ENCODE data around the gene ZFYVE21.

The ZFYVE21 gene

GRCh38 chr14:103719751-103720150 is 4.1 kb downstream of the ZFYVE21 start:
- no peak for TF ChIP-seq CTCF (conservative IDR thresholded peaks at IDR 0.05; ENCODE audit: low read depth, low read length)
- no peak for DNase-seq (ENCODE audit: low read depth)

DNA sequence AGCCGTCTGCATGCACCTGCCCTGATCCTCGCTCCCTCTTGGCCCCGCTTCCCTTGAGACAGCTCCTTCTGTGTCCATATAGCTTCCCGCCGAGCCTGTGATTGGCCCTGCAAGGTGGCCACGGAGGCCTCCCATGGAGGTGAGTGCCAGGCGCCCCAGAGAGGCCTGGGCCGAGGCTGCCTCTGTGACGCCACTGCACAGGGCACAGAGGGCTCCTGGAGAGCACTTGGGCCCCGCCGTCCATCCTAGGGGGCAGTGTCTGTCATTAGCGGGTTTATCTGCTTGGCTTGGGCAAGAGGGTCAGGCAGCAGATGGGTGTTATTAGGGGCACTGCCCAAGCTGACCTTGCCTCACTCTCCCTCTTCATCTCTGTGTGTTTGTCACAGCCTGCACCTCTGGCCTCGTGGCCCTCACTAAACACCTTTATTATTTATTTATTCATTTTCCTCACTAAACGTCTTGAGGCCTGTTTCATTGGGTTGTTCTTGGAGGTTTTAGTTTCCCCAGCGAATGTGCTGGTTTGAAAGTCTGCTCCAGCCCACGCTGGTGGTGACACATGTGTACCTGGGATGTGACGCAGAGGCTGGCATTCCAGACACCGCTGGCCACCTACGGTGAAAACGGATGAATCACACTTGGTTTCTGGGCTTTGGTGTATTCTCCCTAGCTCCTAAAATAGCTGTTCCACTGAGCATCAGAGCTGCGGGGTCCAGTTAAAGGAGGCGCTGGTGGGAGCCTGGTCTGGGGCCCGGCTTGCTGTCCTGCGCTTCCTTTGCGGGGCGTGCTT is 5.9 kb downstream of the ZFYVE21 start:
- no peak for TF ChIP-seq CTCF (conservative IDR thresholded peaks at IDR 0.05; ENCODE audit: low read depth, low read length)
- H3K4me3 ChIP-seq (ENCODE audit: low read length), result no peak overlapping the region
- no peak for DNase-seq (ENCODE audit: low read depth)

More at GRCh38 chr14:103719751-103720150, 4.1 kb downstream of the ZFYVE21 start:
- H3K4me3 ChIP-seq (ENCODE audit: low read length), result no peak overlapping the region

GRCh38 chr14:103723748-103724081 is 8.1 kb downstream of the ZFYVE21 start:
- DNase-seq (ENCODE audit: low read depth), result no peak
- H3K4me3 ChIP-seq (ENCODE audit: low read length), result no peak overlapping the region
- TF ChIP-seq CTCF (conservative IDR thresholded peaks at IDR 0.05; ENCODE audit: low read depth, low read length), result no peak

GRCh38 chr14:103724116-103724515 is 8.5 kb downstream of the ZFYVE21 start:
- H3K4me3 ChIP-seq (ENCODE audit: low read length), result no peak overlapping the region
- TF ChIP-seq CTCF (conservative IDR thresholded peaks at IDR 0.05; ENCODE audit: low read depth, low read length), result peak; percentile 28

DNA sequence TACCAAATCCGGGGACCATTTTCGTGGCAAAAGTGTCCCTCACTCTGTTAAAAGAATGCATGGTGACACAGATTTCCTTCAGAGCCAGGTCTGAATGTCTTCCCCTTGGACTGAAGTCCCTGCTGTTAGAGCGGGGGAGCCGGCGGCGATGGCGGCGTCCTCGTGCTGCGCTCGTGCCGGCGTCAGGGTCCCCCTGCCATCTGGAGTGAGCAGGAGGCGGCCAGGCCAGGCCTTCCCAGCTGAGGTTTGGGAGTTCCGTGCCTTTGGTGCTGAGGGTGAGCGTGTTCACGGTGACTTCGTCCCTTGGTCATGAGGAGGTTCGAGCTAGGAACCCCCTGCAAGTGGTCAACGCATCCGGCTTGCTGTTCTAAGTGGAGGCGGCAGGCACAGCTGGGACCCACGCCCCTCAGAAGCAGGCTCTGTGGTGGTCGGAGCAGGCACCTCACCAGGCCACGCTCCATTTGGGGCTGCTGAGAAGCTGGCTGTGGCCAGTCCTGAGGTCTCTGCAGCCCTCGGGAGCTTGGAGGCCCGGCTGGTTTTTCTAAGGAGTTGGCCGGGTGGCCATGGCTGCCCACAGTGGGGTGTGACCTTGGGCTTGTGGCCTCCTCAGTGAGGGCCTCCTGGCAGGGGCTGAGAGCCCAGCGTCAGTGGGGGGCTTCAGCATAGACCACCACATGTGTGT is 9.5 kb downstream of the ZFYVE21 start:
- DNase-seq (ENCODE audit: low read depth), result no peak
- no peak for TF ChIP-seq CTCF (conservative IDR thresholded peaks at IDR 0.05; ENCODE audit: low read depth, low read length)
- no peak overlapping the region for H3K4me3 ChIP-seq (ENCODE audit: low read length)

More at GRCh38 chr14:103724116-103724515, 8.5 kb downstream of the ZFYVE21 start:
- peak; percentile 83 for DNase-seq (ENCODE audit: low read depth)

DNA sequence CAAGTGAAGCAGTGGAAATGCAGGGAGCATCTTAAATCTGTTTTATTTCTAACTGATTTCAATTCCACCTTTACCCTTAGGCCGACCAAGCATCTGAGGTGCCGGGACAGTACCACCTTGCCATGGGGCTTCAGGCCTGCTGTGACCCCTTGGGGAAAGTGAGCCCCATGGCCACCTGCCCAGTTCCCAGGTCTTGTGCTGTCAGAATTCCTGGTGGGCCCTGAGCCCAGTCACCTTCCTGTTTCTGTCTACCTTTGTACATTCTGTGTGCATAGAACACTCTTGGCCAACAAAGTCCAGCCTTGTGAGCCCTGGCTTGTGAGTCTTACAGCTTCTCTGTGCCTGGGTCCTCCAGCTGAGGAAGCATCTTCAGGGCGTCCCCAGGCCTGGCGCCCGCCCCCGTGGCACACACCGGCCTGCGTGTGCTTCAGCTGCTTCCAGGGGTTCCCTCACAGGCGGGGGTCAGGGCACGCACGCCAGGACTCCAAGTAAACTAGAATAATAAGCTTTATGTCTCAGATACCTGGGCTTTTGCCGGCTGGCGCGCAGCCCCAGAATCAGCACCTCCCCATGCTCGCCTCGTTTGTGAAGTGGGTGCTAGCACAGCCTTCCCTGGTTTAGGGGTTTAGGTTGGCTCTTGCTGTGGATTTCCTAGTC is 10.3 kb downstream of the ZFYVE21 start:
- no peak for DNase-seq (ENCODE audit: low read depth)
- no peak overlapping the region for H3K4me3 ChIP-seq (ENCODE audit: low read length)
- no peak for TF ChIP-seq CTCF (conservative IDR thresholded peaks at IDR 0.05; ENCODE audit: low read depth, low read length)
